ENCODE data around the gene LRRN4. TPM values are rescaled to one million over a fixed set of nuclear protein-coding genes. Genes with fewer than 3 reads are reported as not detected.
A peak's percentile ranks its signal among the peaks of the same experiment; 100 is the strongest.
"Not testable (repeated sequence)": the region's sequence is repeated elsewhere in the genome, so short reads cannot be mapped to it uniquely, and the experiment has no call there.

The LRRN4 gene
- total RNA-seq, 1 donor, result 0.09 TPM

DNA sequence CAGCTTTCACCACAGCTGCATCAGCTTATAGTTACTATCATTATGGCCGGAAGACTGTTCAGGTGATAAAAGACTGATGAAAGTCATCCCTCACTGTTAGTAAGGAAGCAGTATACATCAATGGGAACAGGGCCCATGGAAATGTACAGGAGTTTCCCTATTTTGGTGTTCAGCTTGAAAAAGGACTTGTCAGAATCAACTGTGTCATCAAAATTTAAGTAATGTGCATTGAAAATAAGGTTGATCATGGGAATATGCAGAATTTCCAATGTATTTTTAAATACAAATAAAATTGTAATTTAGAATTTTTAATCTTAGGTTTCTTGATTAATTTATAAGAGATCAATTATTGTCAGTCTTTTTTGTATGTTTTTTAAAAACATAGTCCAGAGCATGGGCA lies 16.8 kb downstream of the LRRN4 start:
- no peak overlapping the region for H3K4me3 ChIP-seq (ENCODE audit: low read depth, low read length)
- no peak for DNase-seq (ENCODE audit: low read depth)
- TF ChIP-seq, protein P1, sequence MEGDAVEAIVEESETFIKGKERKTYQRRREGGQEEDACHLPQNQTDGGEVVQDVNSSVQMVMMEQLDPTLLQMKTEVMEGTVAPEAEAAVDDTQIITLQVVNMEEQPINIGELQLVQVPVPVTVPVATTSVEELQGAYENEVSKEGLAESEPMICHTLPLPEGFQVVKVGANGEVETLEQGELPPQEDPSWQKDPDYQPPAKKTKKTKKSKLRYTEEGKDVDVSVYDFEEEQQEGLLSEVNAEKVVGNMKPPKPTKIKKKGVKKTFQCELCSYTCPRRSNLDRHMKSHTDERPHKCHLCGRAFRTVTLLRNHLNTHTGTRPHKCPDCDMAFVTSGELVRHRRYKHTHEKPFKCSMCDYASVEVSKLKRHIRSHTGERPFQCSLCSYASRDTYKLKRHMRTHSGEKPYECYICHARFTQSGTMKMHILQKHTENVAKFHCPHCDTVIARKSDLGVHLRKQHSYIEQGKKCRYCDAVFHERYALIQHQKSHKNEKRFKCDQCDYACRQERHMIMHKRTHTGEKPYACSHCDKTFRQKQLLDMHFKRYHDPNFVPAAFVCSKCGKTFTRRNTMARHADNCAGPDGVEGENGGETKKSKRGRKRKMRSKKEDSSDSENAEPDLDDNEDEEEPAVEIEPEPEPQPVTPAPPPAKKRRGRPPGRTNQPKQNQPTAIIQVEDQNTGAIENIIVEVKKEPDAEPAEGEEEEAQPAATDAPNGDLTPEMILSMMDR (IDR thresholded peaks at IDR 0.05; ENCODE audit: insufficient read depth, low read length), result no peak

DNA sequence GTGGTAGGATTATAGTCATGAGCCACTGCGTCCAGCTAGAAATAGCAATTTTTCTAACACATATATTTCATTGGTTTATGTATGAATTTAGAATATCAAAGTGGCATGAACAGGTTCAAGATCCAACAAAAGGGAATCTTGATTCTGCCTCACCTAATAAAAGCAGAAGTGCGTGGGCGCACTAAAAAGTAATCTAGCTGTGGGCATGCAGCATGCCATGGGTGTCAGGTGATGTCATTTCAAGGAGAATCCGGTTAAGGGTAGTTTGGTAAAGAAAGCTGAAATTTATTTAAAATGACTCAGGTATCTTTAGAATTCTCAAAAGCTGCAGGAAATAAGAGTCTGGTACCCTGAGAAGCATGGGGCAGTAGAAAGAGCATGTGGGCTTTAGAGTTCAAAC lies 17.6 kb downstream of the LRRN4 start:
- DNase-seq (ENCODE audit: low read depth), result no peak
- TF ChIP-seq, protein P1 (IDR thresholded peaks at IDR 0.05; ENCODE audit: insufficient read depth, low read length), result no peak
- no peak overlapping the region for H3K4me3 ChIP-seq (ENCODE audit: low read depth, low read length)

DNA sequence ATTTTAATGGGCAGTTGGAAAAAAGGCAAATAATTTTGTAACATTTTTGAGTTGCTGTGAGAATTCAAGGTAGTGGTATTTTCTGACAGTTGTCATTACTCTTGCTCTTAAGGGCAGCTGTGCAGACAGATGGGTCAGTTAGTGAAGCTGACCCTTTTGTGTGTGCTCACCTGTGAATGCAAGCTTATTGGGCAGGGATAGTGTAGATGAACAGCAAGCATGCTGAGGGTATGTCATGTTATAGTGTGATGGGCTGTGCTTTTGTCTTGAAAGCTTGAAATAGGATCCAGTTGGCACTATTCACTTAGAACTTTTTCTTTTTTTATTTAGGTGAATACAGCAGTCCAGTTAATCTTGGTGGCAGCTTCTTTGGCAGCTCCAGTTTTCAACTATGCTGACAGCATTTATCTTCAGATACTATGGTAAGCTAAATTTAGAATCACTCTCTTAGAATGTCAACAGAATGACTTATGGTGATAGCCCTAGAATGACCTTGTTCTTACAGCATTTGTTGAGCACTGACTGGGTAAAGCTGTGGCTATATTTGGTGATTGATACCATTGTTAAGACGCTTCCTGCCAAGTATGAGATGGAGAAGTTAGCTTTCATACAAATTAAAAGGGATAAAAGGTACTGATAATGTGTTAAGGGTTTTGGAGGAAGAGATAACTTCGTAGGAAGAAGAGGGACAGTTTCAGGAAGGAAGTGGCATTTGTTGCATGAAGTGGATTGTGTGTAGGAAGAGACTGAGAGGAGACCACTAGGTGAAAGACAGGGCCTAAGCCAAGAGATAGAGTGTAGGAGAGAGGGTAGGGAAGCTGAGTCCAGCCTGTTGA lies 19.5 kb downstream of the LRRN4 start:
- DNase-seq (ENCODE audit: low read depth), result peak; percentile 55
- no peak overlapping the region for H3K4me3 ChIP-seq (ENCODE audit: low read depth, low read length)
- TF ChIP-seq, protein P1 (IDR thresholded peaks at IDR 0.05; ENCODE audit: insufficient read depth, low read length), result no peak

DNA sequence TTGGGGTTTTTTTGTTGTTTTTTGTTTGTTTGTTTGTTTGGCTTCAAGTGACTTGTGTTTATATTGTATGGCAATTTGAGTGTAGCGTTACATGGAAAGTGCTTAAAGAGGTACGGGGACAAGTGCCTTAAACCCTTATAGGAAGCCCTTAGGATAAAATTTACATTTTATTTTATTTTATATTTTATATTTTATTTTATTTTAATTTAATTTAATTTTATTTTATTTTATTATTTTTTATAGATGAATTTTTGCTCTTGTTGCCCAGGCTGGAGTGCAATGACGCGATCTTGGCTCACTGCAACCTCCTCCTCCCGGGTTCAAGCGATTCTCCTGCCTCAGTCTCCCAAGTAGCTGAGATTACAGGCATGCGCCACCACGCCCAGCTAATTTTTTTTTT lies 21.0 kb downstream of the LRRN4 start:
- not testable (repeated sequence) for DNase-seq (ENCODE audit: low read depth); H3K4me3 ChIP-seq (ENCODE audit: low read depth, low read length)

DNA sequence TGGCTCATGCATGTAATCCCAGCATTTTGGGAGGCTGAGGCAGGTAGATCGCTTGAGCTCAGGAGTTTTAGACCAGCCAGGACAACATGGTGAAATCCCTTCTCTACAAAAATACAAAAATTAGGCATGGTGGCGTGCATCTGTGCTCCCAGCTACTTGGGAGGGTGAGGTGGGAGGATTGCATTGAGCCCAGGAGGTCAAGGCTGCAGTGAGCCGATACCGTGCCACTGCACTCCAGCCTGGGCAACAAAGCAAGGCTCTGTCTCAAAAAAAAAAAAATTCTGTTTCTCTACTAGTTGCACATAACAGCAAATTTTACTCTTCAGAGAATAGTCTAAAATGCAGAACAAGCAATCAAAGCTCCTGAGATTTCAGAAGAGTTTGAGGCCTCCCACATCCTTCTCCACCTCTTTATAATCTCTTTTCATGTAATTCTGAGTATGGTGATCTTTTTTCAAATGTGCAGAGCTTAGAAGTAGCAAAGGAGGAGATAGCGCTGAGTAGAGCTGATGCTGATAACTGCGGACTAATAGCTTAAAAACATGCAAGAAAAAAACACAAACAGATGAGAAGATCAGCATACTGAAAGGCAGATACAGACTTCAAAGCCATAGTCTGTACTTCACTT lies 23.3 kb downstream of the LRRN4 start:
- TF ChIP-seq, protein P1 (IDR thresholded peaks at IDR 0.05; ENCODE audit: insufficient read depth, low read length), result no peak
- no peak overlapping the region for H3K4me3 ChIP-seq (ENCODE audit: low read depth, low read length)
- no peak for DNase-seq (ENCODE audit: low read depth)

DNA sequence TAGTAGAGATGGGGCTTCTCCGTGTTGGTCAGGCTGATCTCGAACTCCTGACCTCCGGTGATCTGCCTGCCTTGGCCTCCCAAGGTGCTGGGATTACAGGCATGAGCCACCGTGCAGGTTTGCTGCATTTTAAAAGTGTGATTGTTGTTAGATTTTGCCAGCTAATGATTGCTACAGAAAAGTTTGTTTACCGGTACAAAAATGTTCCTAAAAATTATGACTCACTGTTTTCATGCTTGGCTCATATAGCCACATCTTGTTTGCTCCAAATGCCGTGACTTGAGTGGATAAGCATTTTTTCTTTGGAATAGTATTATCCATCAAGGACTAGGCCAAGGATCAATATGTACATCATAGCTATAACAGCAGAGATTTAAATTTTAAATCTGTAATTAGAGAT lies 24.3 kb downstream of the LRRN4 start:
- TF ChIP-seq, protein P1 (IDR thresholded peaks at IDR 0.05; ENCODE audit: insufficient read depth, low read length), result no peak
- H3K4me3 ChIP-seq (ENCODE audit: low read depth, low read length), result no peak overlapping the region
- no peak for DNase-seq (ENCODE audit: low read depth)

DNA sequence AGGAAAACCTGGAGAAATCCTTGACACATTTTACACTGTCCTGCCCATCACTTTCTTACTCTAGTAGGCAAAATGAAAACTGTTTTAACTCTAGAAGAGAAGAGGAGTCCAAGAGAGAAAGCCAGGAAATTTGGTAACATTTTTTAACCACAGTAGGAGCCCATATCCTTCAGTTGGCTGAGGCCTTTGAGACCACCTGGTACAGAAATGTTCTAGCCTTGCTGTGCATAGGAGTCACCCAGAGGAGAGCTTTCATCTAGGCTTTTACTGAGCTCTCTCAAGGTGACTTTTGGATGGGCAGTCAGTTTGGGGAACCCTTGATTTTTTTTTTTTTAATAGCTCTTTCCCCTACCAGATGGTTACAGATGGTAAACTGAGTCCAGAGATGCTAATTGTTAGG lies 25.0 kb downstream of the LRRN4 start:
- no peak for DNase-seq (ENCODE audit: low read depth)
- TF ChIP-seq, protein P1 (IDR thresholded peaks at IDR 0.05; ENCODE audit: insufficient read depth, low read length), result no peak
- no peak overlapping the region for H3K4me3 ChIP-seq (ENCODE audit: low read depth, low read length)

Measured in fibroblast of the aortic adventitia (primary cell).